Glomerular visceral epithelial cell (primary cell): ENCODE results near the gene LENG8.

Experiments
- DNase-seq: peaks from one replicate; pipeline ENCODE4 v3.0.0-alpha.2; 2016; ENCODE audit errors: extremely low spot score

The LENG8 gene

DNA sequence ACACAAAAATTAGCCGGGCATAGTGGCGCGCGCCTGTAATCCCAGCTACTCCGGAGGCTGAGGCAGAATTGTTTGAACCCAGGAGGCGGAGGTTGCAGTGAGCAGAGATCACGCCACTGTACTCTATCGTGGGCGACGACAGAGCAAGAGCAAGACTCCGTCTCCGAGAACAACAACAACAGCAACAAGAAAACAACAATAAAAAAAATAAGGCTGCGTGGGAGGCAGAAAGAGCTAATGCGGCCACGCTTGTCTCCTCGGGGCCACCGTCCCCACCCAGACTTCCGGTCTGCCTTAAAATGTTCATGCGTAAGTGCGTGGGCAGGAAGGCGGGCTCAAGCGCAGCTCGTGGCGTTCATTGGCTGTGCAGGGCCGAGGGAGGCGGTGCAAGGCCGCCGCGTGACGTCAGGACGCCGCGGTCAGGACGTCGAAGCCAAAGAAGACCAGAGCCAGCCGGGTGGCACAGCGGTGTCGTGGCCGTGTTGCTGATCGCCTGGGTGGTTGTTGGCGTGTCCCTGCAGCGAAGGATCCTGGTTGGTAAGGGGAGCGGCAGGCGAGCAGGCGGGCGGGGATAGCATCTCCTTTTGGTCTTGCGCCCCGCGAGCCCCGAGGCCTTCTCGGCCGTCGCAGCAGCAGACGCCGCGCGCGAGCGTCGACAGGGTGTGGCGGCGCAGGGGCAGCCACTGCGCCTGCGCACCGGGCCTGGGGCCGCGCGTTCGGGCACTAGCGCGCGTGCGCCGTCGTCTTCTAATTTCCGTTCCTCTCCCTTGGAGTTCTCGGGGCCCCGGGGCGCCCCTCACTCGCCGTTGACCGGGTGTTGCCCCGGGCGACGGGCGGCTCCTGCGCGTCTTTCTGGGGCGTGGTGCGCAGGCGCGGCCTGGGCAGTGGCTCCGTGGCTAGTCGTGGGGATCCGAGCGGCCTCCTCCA, at the start of gene LENG8:
Gene LENG8 (plus strand): TSS at position 426 of the 927 bp plus-strand sequence. CDS start 2,146 bp downstream, outside the sequence.
- peak; percentile 98 for DNase-seq

DNA sequence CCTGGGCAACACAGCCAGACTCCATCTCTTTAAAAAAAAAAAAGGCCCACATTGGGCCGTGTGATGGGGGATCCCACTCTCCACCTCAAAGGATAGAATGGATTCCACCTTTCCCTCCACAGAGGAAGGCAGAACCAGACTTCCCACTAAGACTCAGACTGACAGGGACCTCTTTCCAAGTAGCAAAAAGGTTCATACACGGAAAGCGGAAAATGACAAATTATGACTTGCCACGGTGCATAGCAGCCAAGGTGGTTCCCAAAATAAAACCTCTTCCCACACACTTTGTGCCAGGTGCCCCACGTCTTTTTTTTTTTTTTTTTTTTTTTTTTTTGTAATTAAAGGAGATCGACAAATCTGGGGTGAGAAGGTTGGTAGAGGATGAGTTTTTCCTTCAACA, 48.1 kb upstream of the LENG8 start:
- DNase-seq, result no peak

DNA sequence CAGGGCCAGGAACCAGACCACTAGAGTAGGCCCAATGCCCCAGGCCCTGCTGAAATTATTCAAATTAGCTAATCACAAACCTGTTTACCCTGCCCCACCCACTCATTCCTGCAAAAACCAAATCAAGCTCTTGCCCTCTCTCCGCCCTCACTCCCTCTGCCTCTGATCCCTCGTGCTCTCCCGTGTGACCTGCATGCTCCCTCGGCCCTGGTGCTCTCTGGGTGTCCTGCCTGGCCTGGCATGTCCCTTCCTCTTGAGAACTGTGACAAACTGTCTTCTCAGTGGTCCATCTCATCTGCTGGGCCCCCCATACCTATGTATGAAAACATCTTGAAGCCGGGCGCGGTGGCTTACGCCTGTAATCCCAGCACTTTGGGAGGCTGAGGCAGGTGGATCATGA, 45.9 kb upstream of the LENG8 start:
- no peak for DNase-seq

DNA sequence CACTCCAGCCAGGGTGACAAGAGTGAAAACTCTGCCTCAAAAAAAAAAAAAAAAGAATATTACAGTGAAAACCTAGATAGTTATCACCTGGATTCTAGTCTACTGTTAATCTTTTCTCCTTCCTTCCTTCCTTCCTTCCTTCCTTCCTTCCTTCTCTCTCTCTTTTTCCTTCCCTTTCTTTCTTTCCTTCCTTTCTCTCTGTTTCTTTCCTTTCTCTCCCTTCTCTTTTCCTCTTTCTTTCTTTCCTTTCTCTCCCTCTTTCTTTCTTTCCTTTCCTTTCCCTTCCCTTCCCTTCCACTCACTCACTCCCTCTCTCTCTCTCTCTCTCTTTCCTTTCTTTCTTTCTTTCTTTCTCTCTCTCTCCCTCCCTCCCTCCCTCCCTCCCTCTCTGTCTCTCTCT, 43.4 kb upstream of the LENG8 start:
- no peak for DNase-seq

DNA sequence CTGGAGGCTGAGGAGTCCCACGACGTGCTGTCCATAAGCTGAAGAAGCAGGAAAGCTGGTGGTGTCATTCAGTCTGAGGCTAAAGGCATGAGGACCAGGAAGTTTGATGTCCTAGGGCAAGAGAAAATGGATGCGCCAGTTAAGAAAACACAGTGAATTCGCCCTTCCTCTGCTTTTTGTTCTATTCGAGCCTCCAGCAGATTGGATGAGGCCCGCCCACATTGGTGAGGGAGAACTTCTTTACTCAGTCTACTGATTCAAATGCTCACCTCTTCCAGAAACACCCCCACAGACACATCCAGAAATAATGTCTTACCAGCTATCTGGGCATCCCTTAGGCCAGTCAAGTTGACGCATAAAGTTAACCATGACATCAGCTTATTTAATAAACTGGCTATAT, 41.2 kb upstream of the LENG8 start:
- no peak for DNase-seq

DNA sequence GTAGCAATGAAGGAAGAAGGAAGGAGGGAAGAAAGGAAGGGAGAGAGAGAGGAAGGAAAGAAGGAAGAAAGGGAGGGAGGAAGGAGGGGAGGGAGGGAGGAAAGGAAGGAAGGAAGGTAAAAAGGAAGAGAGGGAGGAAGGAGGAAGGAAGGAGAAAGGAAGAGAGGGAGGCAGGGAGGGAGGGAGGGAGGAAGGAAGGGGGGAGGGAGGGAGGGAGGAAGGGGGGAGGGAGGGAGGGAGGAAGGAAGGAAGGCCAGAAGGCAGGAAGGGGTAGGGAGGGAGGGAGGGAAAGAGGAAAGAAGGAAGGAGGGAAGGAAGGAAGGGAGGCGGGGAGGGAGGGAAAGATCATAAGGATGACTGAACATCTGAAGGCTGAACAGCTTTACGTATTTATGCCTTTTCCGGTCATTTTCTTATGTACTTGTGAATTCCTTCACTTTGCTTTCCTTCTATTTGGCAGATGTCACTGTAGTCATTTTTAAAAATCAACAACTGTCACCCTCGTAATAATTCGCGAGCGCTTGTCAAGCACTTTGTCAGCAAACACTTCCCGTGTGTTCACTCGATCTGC, 40.5 kb upstream of the LENG8 start:
- DNase-seq, result no peak

DNA sequence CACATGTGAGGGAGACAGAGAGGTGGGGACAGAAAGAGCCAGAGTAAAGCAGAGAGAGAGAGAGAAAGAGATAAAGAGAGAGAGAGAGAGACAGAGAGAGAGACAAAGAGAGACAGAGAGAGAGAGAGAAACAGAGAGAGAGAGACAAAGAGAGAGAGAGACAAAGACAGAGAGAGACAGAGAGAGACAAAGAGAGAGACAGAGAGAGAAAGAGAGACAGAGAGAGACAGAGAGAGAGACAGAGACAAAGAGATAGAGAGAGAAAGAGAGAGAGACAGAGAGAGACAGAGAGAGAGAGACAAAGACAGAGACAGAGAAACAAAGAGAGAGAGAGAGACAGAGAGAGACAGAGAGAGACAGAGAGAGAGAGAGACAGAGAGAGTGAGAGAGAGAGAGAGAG, 38.0 kb upstream of the LENG8 start:
- no peak for DNase-seq

DNA sequence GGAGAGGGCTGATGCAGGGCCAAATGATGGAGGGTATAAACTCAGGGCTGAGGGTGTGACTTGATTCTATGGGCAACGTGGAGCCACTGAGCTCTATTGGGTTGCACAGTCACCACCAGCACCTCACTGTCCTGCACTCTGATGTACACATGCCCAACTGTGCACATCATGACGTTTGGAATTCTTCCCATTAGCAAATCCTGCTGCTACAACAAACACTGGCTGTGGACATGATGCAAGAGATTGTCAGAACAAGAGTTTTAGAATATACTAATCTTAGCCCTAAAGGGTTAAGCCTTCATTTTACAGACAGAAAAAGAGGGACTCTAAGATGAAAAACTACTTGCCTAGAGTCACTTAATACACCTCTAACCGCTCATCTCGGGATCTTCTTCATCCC, 36.1 kb upstream of the LENG8 start:
- DNase-seq, result no peak

DNA sequence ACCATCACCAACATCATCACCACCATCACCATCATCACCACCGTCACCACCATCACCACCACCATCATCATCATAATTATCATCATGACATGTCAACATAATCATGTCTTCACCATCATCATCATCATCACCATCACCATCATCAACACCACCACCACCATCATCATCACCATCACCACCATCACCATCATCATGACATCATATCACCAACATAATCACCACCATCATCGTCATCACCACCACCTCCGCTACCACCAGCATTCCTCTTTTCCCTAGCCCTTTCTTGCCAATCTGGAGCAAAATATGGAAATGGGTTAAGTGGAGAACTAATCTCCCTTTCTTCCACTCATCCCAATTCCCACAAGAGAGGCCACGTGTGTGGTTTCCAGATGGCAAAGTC, 34.8 kb upstream of the LENG8 start:
- no peak for DNase-seq

DNA sequence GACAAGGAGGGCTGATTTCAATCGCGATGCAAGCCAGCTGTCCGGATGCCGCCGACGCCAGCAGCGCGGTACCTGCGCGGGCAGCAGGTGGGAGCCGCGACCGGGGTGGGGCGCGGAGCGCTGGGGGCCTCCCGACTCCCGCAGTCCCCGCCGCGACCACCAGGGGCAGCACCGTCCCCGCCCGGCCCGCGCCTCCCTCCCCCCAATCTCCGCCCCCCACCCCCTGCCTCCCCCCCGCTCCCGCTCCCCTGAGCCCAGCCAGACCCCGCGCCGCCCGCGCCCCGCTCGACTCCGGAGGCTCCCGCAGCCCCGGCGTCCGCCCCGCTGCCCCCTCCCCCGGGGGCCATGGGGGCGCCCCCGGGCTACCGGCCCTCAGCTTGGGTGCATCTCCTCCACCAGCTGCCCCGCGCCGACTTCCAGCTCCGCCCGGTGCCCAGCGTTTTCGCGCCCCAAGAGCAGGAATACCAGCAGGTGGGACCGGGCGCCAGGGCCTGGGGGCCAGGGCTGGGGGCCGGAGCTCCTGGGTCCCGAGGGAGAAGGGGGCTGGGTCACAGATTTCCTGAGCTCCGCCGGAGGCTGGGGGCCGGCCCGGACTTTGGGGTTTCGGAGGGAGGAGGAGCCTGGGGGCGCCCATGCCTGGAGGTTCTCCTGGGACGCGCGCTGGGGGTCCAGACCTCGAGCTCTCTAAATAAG, 33.6 kb upstream of the LENG8 start, which contains the start of gene TTYH1:
Gene TTYH1 (plus strand): TSS at position 257 of the 693 bp plus-strand sequence. CDS start 89 bp downstream, at position 346.
- no peak for DNase-seq

DNA sequence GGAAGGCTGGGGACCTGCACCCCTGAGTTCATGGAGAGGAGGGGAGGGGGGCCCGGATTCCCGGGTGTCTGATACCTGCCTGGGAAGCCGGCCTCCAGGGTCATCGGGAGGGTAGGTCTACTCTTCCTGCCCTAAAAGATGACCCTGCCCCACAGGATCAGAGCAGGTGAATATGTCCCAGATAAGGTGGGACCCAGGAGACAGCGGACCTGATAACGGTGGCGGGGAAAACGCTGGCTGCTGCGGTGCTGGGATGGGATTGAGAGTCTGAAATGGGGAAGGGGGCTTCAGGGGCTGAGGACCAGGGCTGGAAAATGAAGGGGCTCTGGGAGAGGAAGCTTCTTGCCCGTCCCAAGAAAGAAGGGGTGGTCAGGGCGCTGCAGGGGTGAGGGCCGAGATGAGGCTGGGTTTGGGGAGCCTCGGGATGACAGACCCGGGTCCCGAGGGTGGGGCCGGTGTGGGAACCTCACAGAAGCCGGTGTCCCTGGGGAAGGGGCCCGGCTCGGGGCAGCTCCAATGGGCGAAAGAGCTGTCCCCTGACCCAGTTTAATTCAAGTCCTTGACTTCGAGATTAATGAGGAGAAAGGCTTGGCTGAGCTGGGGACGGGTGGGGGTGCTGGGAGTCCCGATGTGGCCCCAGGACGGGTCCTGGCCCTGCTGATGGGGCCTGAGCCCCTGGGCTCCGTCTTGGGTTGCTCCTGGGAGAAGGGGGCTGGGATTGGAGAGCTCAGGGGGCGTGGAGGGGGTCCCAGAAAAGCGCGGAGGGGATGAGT, 32.9 kb upstream of the LENG8 start:
- DNase-seq, result no peak

DNA sequence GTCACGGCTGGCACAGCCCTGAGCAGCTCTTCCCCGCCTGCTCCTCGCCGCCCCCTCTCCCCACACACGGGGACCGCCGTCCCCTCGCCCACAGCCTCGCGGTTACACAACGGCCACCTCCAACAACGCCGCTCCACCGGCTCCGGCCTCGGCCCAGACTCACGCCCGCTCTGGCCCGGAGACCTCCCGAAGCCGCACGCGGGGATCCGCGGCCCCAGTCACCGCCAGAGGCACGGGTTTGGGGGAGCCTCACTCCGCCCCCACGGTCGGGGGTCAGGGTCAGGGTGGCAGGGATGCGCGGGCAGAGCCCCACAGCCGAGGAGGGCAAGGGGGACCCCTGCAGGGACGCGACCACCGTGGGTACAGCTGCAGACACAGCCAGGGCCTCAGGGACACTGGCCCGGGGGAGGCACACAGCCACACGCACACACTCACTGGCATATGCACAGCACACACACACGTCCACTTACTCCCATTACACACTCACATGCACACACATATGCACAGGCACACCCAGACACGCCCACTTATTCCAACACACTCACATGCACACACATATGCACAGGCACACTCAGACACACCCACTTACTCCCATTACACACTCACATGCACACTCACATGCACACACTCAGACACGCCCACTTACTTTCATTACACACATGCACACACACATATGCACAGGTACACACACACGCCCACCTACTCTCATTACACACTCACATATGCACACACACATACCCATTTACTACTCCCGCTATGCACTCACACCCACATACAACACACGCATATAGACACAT, 32.1 kb upstream of the LENG8 start:
- no peak for DNase-seq

DNA sequence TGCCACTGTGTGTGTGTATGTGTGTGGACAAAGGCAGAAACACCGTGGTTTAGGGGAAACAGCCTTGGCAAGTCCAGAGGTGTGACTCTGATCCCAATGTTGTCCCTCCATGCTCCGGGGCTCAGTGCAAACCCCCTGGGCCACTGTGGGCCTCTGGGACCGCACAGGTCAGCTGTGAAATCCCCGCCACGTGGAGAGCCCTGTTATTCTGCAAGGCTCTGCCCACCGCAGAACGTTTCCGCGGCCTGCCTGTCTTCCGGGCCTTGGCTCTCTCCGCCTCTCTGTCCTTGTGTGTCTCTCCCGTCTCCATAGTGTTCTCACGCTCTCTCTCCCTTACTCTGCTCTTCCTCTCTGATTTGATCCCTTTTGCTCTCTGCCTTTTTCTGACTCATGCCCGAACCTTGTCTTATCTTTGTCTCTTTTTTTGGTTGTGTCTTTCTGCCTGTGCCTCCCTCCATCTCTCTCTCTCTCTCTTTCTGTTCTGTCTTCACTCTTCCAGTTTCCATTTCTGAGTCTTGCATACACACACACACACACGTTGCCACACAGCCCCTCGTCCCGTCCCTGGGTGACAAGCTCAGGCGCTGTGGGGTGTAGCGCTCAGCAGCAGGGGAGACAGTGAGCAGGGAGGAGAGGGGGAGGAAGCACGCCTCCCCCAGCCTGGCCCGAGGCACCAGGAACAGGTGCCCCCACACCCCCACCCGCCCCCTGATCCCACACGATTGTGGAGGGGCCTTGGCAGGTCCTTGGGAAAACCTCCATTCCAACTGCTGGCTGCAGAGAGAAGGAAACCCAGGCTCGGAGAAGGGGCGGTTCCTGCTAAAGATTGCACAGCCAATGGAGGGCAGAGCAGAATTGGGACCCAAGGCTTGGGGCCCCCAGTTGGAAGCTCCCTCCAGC, 30.7 kb upstream of the LENG8 start:
- no peak for DNase-seq

DNA sequence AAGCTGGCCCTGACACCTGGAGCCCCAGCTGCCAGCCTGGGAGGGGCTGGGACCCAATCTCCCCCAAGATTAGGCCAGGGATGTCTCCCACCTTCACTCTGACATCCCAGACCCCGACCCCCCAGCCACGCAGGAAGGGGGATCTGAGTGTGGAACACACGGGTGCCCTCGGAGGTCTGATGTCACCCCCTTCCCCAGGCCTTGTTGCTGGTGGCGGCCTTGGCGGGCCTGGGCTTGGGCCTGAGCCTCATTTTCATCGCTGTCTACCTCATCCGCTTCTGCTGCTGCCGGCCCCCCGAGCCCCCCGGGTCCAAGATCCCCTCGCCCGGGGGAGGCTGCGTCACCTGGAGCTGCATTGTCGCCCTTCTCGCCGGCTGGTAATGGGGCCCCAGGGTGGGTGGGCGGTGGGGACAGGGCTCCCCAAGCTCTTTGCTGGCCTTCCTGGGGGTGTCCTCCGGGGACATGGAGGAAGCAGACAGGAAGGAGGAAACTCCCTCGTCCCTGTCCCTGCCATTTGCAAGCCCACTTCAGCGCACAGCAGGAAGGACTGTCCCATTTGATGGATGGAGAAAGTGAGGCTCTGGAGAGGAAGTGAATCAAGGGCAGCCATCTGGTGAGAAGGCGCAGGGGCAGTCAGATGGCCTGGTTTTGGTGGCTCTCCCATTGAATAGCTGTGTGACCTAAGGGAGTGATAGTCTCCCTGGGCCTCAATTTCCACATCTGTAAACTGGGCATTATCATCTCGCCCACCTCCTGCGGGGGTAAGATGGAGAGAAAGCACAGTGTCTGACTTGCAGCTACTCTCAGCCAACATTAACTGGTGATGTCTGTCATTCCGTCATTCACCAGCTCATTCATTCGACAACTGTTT, 29.8 kb upstream of the LENG8 start:
- no peak for DNase-seq

DNA sequence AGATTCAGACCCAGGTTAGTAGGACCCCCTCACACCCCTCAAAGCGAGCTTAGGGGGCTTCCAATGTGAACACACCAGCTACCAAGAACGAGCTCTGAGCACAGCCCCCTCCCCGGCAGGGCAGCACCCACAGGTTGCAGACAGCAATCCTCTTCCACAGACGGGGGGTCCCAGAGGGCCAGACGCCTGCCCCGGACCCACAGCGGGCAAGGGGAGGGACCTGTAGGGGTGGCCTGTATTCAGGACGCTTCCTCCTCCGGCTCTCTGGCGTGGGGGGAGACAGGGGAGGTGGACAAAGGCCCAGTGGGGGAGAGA, 29.0 kb upstream of the LENG8 start:
- DNase-seq, result no peak

DNA sequence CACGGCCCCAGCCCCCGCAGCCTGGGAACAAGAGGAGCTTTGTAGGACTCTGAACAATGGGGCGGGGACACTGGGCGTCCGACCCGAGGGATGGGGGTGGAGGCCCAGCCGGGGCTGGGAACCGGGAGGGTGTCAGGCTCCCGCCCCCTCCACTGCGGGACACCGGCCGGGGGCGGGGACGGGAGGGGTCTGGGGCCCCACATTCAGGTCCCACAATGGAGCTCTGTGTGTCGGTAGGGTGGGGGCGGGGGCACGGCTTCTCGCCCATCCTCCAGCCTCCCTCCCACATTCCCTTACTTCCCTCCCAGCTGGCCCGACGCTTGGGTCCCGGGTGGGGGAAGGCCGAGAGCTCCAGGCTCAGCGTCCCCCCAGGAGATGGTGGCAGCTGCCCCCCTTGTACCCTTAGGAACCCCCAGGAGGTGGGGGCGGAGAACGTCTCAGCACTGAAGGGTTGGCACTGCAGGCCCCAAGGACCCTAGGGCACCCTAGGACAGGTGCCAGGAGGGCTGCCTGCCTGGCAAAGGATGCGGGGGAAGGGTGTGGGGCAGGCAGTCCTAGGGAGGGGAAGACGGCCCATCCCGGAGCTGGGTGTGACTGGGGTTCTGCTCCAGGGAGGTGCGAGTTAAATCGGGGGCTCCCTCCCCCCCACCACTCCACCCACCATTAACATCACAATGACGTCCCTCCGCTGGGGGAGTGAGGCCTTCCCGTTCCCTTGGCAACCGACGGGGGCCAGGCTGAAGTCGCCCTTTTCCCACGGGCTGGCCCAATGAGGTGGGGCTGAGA, 28.4 kb upstream of the LENG8 start:
- no peak for DNase-seq

DNA sequence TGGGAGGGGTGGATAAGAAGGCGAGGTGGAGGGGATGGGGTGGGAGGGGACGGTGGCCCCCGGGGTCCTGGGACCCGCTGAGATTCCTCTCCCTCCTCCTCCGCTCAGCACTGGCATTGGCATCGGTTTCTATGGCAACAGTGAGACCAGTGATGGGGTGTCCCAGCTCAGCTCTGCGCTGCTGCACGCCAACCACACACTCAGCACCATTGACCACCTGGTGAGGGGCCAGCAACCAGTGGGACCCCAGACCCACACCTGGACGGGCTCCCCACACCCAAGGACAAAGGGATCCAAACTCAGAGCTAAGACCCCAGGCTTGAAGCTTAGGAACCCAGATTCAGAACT, 27.9 kb upstream of the LENG8 start:
- DNase-seq, result no peak

DNA sequence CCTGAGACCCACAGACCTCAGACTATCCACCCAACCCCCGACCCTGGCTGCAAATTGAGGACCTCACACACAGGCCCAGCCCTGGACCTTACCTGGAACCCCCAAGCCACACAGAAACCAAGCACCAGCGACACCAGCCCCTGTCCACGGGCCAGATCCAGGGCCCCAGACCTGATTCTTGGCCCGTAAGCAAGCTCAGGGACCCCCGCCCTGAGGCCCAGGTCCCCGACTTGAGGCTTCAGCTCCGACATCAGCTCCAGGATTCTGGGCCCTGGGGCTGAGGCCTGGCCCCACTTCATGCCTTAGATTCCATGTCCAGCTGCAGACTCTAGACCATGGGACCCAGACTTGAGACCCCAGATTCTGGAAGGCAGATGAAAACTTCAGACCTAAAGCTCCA, 27.5 kb upstream of the LENG8 start:
- DNase-seq, result no peak

DNA sequence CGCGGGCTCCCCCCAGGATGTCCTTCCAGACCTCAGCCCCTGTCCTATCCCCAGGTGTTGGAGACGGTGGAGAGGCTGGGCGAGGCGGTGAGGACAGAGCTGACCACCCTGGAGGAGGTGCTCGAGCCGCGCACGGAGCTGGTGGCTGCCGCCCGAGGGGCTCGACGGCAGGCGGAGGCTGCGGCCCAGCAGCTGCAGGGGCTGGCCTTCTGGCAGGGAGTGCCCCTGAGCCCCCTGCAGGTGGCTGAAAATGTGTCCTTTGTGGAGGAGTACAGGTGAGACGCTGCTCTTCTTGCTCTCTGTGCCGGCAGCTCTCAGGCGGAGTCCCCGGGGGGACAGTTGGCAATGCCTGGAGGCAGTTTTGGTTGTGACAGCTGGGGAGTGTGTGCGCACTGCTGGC, 26.9 kb upstream of the LENG8 start:
- no peak for DNase-seq
